ENCODE results near the gene UBE2QL1. TPM values are rescaled to one million over a fixed set of nuclear protein-coding genes. Genes with fewer than 3 reads are reported as not detected.
A peak's percentile ranks its signal among the peaks of the same experiment; 100 is the strongest.

The UBE2QL1 gene
- total RNA-seq, 1 donor from 2014 or later = 5.6 TPM

- no peak for TF ChIP-seq CTCF (conservative IDR thresholded peaks at IDR 0.05)
- H3K27ac Mint-ChIP-seq = peak overlapping the region; percentile 33
- no peak overlapping the region for H3K4me3 Mint-ChIP-seq
- H3K9me3 Mint-ChIP-seq = no peaks in the 10 kb centered on the region
- H3K27me3 Mint-ChIP-seq = peaks cover 29% of the 10 kb centered on the region
- H3K36me3 Mint-ChIP-seq = no peaks in the 10 kb centered on the region
- DNase-seq (ENCODE audit: extremely low spot score, unreplicated experiment) = no peak
- H3K4me1 Mint-ChIP-seq (ENCODE audit: unreplicated experiment) = peaks cover 41% of the 10 kb centered on the region
Measured at GRCh38 chr5:6491196-6491918, 42.7 kb downstream of the UBE2QL1 start.

- Mint-ChIP-seq H3K4me3 (no peak overlapping the region), H3K9me3 (no peaks in the 10 kb centered on the region), H3K36me3 (no peaks in the 10 kb centered on the region), H3K27ac (no peak overlapping the region), H3K27me3 (peaks cover 32% of the 10 kb centered on the region), H3K4me1 (ENCODE audit: unreplicated experiment) (peaks cover 36% of the 10 kb centered on the region)
- no peak for DNase-seq (ENCODE audit: extremely low spot score, unreplicated experiment)
- no peak for TF ChIP-seq CTCF (conservative IDR thresholded peaks at IDR 0.05)
Measured at GRCh38 chr5:6491919-6492290, 43.2 kb downstream of the UBE2QL1 start.

GRCh38 chr5:6492934-6493333, 44.3 kb downstream of the UBE2QL1 start:
- Mint-ChIP-seq H3K27ac (no peak overlapping the region), H3K36me3 (no peaks in the 10 kb centered on the region), H3K4me3 (no peak overlapping the region), H3K27me3 (peaks cover 26% of the 10 kb centered on the region), H3K9me3 (no peaks in the 10 kb centered on the region), H3K4me1 (ENCODE audit: unreplicated experiment) (peaks cover 26% of the 10 kb centered on the region)
- no peak for TF ChIP-seq CTCF (conservative IDR thresholded peaks at IDR 0.05)
- no peak for DNase-seq (ENCODE audit: extremely low spot score, unreplicated experiment)

- Mint-ChIP-seq H3K36me3 (no peaks in the 10 kb centered on the region), H3K27me3 (peaks cover 28% of the 10 kb centered on the region), H3K27ac (no peak overlapping the region), H3K4me1 (ENCODE audit: unreplicated experiment) (peaks cover 23% of the 10 kb centered on the region), H3K4me3 (no peak overlapping the region), H3K9me3 (no peaks in the 10 kb centered on the region)
- no peak for TF ChIP-seq CTCF (conservative IDR thresholded peaks at IDR 0.05)
- no peak for DNase-seq (ENCODE audit: extremely low spot score, unreplicated experiment)
Measured at GRCh38 chr5:6493681-6494454, 45.2 kb downstream of the UBE2QL1 start.

GRCh38 chr5:6494939-6495338, 46.3 kb downstream of the UBE2QL1 start:
- H3K27me3 Mint-ChIP-seq = peaks cover 31% of the 10 kb centered on the region
- TF ChIP-seq CTCF (conservative IDR thresholded peaks at IDR 0.05) = no peak
- no peak overlapping the region for H3K4me3 Mint-ChIP-seq
- H3K9me3 Mint-ChIP-seq = no peaks in the 10 kb centered on the region
- no peaks in the 10 kb centered on the region for H3K36me3 Mint-ChIP-seq
- H3K27ac Mint-ChIP-seq = peak overlapping the region; percentile 26
- H3K4me1 Mint-ChIP-seq (ENCODE audit: unreplicated experiment) = peaks cover 28% of the 10 kb centered on the region
- no peak for DNase-seq (ENCODE audit: extremely low spot score, unreplicated experiment)

Data from type B pancreatic cell (in vitro differentiated cells).